ENCODE results near the gene SMC6. TPM values are rescaled to one million over a fixed set of nuclear protein-coding genes. Genes with fewer than 3 reads are reported as not detected.

The SMC6 gene, protein sequence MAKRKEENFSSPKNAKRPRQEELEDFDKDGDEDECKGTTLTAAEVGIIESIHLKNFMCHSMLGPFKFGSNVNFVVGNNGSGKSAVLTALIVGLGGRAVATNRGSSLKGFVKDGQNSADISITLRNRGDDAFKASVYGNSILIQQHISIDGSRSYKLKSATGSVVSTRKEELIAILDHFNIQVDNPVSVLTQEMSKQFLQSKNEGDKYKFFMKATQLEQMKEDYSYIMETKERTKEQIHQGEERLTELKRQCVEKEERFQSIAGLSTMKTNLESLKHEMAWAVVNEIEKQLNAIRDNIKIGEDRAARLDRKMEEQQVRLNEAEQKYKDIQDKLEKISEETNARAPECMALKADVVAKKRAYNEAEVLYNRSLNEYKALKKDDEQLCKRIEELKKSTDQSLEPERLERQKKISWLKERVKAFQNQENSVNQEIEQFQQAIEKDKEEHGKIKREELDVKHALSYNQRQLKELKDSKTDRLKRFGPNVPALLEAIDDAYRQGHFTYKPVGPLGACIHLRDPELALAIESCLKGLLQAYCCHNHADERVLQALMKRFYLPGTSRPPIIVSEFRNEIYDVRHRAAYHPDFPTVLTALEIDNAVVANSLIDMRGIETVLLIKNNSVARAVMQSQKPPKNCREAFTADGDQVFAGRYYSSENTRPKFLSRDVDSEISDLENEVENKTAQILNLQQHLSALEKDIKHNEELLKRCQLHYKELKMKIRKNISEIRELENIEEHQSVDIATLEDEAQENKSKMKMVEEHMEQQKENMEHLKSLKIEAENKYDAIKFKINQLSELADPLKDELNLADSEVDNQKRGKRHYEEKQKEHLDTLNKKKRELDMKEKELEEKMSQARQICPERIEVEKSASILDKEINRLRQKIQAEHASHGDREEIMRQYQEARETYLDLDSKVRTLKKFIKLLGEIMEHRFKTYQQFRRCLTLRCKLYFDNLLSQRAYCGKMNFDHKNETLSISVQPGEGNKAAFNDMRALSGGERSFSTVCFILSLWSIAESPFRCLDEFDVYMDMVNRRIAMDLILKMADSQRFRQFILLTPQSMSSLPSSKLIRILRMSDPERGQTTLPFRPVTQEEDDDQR
- polyA plus RNA-seq (ENCODE audit: insufficient read length in 4 of 4) = 10 to 100 TPM; 35.7 to 42.6 (median 36.9) TPM

DNA sequence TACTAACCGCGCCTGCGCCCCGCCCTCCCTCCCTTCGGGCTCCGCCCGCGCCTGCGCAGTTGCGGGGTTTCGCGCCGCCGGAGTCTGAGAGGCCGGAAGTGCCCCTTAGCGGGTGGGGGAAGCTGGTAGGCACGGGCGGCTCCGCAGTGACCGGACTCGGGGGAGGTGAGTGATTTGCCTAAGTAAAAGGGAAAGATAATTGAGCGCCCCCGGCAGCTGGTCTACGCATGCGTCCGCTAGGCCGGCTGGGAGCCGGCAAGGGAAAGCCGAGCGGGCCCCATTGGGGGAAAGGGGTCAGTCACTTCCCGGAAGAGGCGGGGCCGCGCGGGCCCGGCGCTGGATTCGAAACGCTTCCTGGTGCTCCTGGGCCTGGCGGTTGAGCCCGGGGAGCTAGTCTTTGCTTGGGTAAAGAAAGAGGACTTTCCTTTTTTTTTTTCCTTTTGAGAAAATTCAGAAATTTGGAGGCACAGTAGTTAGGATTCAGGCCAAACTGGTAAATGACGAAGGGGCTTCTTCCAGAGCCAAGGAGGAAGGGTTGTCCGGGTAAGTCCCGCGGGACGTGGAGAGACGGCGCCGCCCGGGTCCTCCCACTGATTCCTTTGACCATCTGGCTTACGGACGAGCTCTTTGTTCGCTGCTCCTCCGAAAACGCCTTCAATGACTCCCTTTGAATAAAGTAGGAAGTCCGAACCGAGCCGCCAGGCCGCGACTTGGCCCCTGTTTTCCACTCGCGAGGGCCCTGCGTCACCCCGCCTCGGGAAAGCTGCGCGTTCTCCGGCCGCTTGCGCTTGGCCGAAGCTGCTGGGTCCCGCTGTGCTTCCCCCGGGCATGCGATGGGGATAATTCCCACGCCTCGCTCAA is at the start of gene SMC6, which contains the start of gene GEN1:
SMC6 (minus strand) TSS at position 8 of the 861 bp plus-strand sequence. CDS start 7,864 bp downstream, outside the sequence.
GEN1 (plus strand) TSS at position 336 of the 861 bp plus-strand sequence. CDS start 5,806 bp downstream, outside the sequence.
- peak; percentile 81 to 87 (median 83) for DNase-seq (ENCODE audit: low read depth in 4 of 4, low spot score in 3 of 4)

DNA sequence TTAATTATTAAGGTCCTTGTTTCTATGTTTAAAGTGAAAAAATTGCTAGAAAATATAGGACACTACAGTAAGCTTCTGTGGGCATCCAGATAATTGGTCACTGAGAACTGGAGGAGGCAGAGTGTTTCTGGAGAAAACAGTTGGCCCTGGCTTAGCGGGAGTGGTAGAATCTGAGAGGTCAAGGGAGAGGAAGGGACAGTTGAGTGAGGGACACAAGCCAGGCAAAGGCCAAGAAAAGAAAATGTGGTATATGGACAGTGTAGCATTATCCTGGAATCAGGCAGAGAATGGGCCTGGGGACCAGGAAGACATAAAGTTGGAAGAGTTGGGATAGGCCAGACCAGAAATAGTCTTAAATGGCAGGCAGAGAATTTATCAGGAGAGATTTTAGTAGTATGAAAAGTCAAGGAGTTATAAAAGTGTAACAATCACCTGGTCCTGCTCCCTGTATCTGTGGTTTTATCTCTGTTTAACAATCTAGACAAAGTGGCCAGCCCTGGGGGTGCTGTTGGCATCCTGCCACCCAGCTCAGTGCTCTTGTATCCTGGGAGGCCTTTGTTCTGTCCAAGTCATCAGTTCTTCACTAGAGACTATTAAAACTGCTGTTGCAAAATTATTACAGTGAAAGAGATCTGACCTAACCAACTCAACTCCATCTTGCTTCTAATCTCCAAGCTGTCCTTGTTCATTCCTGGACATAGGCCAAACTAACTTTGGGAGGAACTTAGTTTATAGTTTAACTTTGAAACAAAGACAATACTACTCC is 47.3 kb upstream of the SMC6 start:
- DNase-seq (ENCODE audit: low read depth in 4 of 4, low spot score in 3 of 4) = no peak

DNA sequence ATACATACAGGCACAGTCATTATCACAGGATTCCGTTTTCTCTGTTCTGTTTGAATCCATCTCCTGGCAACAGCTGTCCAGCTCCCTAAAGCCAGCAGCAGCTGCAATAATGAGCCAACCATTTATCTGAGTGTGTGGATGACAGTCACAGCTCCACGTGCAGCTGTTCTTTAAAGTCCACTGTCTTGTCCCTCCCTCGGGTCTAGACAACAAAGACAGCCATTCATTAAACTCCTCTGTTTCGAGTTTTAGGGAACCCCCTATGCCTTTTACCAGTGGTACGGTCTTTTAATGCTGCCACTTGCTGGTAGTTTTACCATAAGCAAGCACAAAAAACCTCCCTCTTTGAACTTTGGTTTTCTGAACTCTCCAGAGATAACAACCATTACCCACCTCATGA is 46.6 kb upstream of the SMC6 start:
- no peak for DNase-seq (ENCODE audit: low read depth in 4 of 4, low spot score in 3 of 4)

DNA sequence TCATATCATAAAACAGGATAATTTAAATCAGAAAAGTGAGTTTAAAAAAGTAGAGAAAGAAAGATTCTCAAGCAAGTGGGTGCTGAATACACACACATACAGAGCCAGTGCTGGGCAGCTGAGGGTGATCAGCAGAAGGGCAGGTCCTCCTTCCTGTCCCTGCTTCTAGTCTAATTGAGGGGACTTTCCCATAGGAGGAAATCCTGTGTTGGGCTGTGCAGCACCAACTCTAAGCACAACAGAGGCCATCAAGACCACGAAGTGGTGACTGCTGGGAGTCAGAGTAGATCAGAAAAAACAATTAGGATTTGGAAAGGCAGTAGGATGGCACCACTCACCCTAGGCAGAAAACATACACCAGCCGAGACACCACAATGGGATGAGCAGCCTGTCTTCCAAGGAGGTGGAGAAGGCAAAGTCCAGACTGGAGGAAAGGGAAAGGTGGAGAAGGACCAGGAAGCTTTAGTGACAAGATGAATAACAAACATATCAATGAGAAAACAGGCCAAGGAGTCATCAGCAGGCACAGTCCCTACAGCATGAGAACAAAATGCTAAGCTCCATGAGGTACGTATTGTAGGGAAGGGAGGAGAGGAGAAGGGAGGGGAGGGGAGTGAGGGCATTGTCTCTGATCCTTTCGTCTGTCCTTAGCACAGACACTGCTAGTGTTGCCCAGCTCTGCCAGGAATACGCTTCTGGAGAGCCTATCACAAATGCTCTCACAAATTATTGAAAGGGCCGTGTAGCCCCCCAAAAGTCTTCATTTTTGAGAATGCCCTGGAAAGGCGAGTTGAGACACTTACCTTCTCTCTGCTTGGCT is 45.9 kb upstream of the SMC6 start:
- DNase-seq (ENCODE audit: low read depth in 4 of 4, low spot score in 3 of 4) = no peak

DNA sequence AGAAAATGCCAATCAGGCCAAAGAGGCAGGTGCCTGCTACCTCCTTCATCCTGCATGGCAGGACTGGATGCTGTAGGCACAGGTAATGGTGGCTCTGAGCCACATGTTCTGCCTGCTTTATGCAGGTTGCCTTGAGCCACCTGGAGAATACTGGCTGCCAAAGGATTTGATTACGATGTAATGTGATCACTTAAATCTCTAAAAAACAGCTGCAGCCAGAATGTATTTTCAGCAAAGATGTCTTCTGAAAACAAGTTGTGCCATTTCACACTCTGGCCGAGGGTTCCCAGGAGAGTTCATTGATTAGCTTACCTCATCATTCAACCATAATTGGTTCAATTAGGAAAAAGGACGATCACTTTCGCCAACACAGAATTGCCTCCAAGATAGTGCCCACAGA is 44.7 kb upstream of the SMC6 start:
- DNase-seq (ENCODE audit: low read depth in 4 of 4, low spot score in 3 of 4) = no peak

DNA sequence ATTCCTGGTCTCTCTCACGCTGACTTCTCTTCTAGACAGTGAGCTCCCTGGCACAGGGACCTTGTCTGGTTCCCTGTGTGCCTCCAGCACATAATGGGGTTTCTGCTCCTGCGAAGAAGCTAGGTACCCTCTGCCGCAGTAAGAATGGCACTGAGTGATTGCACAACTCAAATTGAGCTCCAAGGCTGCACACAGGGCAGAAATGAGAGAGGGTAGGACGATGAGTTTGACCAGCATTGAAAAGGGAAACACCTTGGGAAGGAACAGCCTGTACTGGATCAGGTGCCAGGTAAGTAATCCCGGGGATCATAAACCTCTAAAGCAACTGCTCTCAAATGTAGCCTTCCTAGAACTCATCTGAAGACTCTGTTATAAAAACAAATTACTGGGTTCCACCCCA is 41.7 kb upstream of the SMC6 start:
- DNase-seq (ENCODE audit: low read depth in 4 of 4, low spot score in 3 of 4) = no peak

DNA sequence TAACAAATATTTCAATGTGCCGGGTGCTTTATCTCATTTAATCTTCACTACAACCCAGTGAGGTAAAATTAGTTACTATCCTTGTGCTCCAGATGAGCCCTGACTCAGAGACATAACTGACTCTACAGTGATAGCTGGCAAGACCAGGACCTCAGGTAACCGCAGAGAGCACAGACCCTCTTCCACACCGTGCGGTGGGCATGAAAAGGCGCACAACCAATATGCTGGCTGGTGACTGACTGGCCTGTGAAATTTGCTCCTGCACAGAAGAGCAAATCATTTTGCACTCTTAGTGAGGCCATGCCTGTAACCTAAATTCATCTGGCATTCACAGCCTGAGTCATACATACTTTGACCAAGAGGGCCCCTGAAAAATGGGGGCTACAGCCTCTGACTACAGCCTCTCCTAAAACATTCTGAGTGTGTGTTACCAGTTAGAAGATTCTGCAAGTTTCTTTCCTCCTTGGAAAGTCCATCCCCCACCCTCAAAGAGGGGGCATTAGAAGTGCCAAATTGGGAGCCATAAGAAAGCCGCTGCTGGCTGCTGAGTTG is 40.3 kb upstream of the SMC6 start:
- DNase-seq (ENCODE audit: low read depth in 4 of 4, low spot score in 3 of 4) = no peak

DNA sequence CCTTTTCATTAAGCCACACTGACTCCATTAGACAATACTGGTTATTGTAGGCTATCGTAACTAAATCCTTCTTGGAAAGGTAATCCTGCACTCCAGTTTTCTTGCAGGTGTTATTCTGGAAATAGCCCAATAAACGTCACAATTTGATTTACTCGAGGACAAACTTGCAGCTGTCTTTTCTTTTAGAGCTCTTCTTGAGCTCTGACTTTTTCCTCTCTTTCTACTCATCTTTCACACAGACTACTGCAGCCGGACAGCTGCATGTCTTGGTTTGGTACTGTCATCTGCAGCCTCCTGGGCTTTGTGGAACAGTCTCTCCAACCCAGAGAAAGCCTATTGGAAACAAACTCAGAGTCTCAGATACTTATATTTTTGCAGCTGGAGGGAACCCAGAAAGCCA is 39.7 kb upstream of the SMC6 start:
- DNase-seq (ENCODE audit: low read depth in 4 of 4, low spot score in 3 of 4) = no peak

DNA sequence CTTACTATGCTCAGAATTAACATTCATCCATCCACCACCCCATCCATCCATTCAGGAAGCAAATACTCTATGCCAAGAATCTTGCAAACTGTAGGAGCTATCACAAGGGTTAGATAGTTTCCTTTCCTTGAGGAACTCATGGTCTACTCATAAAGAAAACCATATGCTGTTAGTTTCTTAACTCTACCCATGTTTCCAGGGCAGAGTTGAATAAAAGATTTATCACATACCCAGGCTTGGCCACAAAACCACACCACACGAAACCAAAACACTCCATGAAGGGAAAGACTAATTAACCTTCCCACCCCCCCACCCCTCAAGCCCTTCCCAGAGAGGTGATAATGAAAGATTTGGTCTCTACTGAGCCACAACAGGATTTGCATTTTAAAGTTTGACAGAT is 38.9 kb upstream of the SMC6 start:
- no peak for DNase-seq (ENCODE audit: low read depth in 4 of 4, low spot score in 3 of 4)

DNA sequence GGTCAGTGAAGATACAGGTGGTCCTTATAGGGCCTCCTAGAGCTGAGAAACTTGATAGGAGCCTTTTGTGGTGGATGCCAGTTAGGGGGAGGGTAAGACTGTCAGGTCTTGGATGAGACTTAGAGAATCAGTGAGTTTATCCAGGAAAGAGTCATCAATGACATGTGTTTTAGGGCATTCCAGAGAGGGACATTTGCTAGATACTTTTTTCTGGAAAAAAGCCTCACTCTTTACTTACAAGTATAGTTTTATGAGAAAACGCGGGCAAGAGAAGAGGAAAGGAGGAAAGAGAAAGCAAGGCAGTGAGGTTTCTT is 38.2 kb upstream of the SMC6 start:
- no peak for DNase-seq (ENCODE audit: low read depth in 4 of 4, low spot score in 3 of 4)

DNA sequence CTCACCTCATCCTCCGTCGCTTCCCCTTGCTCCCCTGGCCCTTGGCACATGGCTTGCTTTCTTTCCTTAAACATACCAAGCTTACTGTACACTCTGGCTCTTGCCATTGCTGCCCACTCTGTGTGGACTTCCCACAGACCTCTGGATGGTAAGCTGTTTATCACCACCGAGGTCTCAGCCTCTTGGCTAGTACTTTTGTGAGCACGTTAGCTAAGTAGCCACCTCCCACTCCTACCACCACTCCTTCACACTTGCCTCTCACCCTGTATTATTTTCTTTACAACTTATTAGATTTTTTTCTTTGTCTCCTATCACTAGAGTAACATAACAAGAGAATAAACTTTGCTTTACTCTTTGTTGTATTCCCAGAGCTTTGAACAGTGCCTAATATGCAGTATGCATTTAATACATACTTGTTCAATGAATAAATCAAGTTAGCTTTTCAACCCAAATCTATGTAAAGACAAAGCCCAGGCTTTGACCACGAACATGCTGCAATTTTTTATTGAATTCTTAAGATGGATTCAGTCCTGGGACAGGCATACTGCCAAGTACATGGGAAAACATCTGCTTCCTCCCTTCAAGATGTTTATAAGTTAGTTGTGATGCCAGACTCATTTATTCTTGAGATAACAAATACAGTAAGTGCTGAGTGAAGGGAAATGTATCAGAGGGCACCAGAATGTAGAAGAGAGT is 37.7 kb upstream of the SMC6 start:
- DNase-seq (ENCODE audit: low read depth in 4 of 4, low spot score in 3 of 4) = no peak

DNA sequence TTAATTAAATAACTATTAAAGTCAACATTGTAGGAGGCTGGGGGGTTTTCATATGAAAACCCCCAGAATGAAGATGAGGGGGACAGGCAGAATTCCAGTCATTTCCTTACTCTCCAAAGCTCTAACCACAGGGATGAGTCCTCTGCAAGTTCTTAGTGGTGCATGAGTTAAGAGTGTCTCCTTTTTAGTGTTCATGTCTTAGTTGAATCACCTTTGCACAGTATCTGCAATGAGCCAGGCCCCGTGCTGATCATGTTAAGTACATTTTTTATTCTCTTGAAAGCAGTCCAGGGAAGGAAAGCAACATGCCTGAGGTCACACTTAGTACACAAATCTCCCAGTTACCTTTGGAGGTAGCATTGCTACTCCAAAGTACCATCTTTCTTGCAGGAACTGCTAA is 36.9 kb upstream of the SMC6 start:
- no peak for DNase-seq (ENCODE audit: low read depth in 4 of 4, low spot score in 3 of 4)

DNA sequence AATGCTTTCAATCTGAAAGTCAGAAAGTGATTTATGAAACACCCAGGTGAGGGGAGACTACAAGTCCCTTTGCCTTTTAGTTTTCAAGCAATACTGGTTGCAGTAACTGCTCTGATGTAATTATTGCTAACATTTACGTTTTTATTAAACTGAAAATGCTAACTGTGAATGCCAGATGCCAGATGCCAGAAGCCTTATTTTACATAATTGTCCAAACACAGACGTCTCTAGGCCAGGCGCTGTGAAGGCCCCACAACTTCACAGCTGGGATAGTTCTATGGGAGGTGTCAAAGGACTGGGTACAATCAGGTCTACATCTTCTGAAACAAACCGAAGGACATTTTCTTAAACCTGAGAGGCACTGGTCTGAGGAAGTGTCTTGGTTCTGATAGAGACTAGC is 35.2 kb upstream of the SMC6 start:
- DNase-seq (ENCODE audit: low read depth in 4 of 4, low spot score in 3 of 4) = no peak

DNA sequence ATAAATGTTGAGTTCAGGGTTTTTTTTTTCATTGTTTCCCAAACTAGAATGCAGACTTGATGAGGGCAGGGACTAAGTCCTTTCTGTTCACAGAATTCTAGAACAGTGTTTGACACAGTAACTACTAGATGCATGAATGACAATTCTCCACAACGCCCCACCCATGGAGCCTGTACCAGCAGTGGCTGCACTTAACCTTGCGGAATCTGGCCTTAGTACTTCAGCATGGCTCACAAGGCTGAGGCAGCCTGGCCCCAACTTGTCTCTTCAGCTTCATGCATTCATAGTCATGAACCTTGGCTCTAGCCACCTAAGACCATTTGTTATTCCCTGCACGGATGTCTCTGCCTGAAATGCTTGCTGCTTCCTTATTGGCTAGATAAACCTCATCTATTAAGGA is 33.1 kb upstream of the SMC6 start:
- no peak for DNase-seq (ENCODE audit: low read depth in 4 of 4, low spot score in 3 of 4)

DNA sequence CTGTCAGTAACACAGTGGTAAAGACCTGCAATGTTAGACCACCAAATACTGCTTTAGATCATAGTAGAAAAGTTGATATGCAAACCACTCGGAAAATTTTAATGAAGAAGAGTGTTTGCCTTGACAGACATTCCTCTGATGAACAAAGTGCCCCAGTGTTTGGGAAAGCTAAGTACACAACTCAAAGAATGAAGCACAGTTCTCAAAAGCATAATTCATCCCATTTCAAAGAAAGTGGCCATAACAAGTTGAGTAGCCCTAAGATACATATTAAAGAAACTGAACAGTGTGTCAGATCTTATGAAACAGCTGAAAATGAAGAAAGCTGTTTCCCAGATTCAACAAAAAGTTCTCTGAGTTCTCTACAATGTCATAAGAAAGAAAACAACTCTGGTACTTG is 27.9 kb upstream of the SMC6 start:
- no peak for DNase-seq (ENCODE audit: low read depth in 4 of 4, low spot score in 3 of 4)

DNA sequence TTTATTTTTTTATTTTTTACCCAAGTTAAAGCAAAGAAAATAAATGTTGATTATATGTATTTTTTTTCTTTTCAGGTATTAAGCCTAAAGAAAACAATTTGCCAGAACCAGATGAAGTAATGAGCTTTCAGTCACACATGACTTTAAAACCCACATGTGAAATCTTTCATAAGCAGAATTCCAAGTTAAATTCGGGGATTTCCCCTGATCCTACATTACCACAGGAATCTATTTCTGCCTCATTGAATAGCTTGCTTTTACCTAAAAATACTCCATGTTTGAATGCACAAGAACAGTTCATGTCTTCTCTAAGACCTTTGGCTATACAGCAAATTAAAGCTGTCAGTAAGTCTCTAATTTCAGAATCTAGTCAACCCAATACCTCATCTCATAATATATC is 26.9 kb upstream of the SMC6 start:
- no peak for DNase-seq (ENCODE audit: low read depth in 4 of 4, low spot score in 3 of 4)

DNA sequence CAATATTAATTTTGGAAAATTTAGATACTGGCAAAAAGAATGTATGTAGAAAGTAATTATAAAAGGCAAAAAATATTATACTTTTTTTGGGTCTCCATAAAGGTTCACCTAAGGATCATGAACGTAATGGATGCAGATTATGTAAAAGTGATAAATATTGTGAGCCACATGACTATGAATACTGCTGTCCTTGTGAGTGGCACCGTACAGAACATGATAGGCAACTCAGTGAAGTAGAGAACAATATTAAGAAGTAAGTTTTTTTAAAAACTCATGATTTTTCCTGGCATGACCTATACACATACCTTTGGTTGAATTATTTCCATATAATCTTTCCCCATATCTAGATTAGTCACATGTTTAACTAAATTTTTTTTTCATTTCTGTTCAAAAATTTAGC is 18.9 kb upstream of the SMC6 start:
- no peak for DNase-seq (ENCODE audit: low read depth in 4 of 4, low spot score in 3 of 4)

DNA sequence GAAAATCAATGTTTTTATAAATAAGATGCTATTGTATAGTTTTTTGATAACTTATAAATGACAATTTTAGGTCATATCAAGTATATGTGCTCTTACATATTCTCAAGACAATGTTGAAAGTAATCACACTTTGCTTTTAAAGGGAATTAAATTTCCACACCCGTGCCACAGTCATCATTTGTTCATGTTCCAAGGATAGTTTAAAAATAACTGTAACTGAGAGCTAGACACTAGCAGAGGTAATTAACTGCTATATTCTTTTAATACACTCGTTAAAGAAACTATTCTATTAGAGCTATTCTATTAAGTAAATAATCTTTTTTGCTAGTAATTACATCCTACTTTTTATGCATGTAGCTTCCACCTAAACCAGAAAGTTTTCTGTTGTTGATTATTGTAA is 18.3 kb upstream of the SMC6 start:
- DNase-seq (ENCODE audit: low read depth in 4 of 4, low spot score in 3 of 4) = no peak

All from right renal pelvis (tissue), 4 donors.